ENCODE data around the gene MKLN1. TPM values are rescaled to one million over a fixed set of nuclear protein-coding genes. Genes with fewer than 3 reads are reported as not detected.

The MKLN1 gene
- total RNA-seq, 1 experiment from 2014 or later, result 61.1 TPM

DNA sequence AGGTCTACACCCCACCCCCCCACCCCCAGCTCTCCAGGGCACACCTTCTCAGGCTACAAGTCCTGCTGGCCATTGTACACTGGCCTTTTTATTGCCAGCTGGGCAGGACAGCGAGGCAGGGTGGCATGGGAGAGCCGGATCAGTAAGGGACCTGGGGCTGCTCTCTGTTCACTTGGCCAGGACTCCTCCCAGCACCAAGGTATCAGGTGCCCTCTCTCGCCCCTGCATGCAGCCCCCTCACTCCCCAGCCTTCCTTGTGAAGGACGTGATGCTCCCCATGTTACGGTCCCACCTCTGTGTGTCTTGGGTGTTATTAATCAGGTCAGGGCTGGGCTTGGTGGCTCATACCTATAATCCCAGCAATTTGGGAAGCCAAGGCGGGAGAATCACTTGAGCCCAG, 202.5 kb downstream of the MKLN1 start:
- Histone ChIP-seq H3K9me2 (ENCODE audit: insufficient read depth) (no peaks in the 10 kb centered on the region), H3K4me3 (no peak overlapping the region), H3K4me1 (replicated peaks; ENCODE audit: insufficient read depth) (0 out of 2 replicates have a peak, but pooled peaks cover 7% of the 10 kb centered on the region), H3K27me3 (ENCODE audit: insufficient read depth, low read depth) (no peaks in the 10 kb centered on the region), H3K9me3 (ENCODE audit: insufficient read depth, low read depth) (no peaks in the 10 kb centered on the region), H2AFZ (no peak overlapping the region), H4K20me1 (ENCODE audit: insufficient read depth) (no peaks in the 10 kb centered on the region), H3K27ac (no peak overlapping the region), H3K79me2 (ENCODE audit: low read depth) (peaks cover 69% of the 10 kb centered on the region), H3F3A (ENCODE audit: insufficient read depth, low read depth) (0 out of 2 replicates have a peak, but pooled peaks cover 4% of the 10 kb centered on the region), H3K4me2 (no peak overlapping the region), H3K36me3 (ENCODE audit: low read depth) (no peaks in the 10 kb centered on the region)
- ChIA-PET POLR2A (ENCODE audit: unreplicated experiment) (no interaction called here), CTCF (no interaction called here)
- no peak for DNase-seq
- TF ChIP-seq EZH2 (IDR thresholded peaks at IDR 0.05; ENCODE audit: low read depth), result no peak
- TF ChIP-seq, protein P1, sequence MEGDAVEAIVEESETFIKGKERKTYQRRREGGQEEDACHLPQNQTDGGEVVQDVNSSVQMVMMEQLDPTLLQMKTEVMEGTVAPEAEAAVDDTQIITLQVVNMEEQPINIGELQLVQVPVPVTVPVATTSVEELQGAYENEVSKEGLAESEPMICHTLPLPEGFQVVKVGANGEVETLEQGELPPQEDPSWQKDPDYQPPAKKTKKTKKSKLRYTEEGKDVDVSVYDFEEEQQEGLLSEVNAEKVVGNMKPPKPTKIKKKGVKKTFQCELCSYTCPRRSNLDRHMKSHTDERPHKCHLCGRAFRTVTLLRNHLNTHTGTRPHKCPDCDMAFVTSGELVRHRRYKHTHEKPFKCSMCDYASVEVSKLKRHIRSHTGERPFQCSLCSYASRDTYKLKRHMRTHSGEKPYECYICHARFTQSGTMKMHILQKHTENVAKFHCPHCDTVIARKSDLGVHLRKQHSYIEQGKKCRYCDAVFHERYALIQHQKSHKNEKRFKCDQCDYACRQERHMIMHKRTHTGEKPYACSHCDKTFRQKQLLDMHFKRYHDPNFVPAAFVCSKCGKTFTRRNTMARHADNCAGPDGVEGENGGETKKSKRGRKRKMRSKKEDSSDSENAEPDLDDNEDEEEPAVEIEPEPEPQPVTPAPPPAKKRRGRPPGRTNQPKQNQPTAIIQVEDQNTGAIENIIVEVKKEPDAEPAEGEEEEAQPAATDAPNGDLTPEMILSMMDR (conservative IDR thresholded peaks at IDR 0.05), result no peak
- intact Hi-C loops (cut with micrococcal nuclease; ENCODE audit: unreplicated experiment), result loop anchor here (10.0 kb wide), 1 partner anchor 635 kb away; no protein-coding TSS in a partner anchor
- BruUV-seq (replicated peaks), result no TSS peak

DNA sequence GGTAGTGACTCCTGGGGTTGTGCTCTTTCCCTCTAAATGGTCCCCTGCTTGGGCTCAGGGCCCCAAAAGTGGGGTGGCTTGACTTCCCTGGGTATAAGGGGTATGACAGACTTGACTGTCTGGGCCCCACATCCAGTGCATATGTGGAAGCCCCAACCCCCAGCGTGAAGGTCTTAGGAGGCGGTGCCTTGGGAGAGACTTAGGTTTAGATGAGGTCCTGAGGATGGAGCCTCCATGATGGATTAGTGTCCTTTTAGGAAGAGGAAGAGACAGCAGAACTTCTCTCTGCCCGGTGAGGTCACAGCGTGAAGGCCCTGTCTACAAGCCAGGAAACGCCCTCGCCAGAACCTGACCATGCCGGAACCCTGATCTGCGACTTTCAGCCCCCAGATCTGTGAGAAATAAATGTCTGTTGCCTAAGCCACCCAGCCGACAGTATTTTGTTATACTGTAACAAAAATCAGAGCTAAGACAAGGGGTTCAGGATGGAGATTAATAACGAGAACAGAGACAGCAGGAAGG, 205.0 kb downstream of the MKLN1 start:
- H3K79me2 ChIP-seq (ENCODE audit: low read depth), result peaks cover 72% of the 10 kb centered on the region
- CTCF ChIA-PET, result no interaction called here
- H4K20me1 ChIP-seq (ENCODE audit: insufficient read depth), result no peaks in the 10 kb centered on the region
- BruUV-seq (replicated peaks), result no TSS peak
- no peaks in the 10 kb centered on the region for H3K9me2 ChIP-seq (ENCODE audit: insufficient read depth)
- no peak for DNase-seq
- H3K27ac ChIP-seq, result no peak overlapping the region
- H3K4me1 ChIP-seq (replicated peaks; ENCODE audit: insufficient read depth), result peaks cover 13% of the 10 kb centered on the region
- peaks cover under 1% of the 10 kb centered on the region; the same call in 1 of the 2 replicates for H3K36me3 ChIP-seq (ENCODE audit: low read depth)
- POLR2A ChIA-PET (ENCODE audit: unreplicated experiment), result interaction anchor here (0.6 kb wide), 1 partner anchor 1194 kb away, joined by 3 read pairs; no protein-coding TSS in a partner anchor
- H2AFZ ChIP-seq, result no peak overlapping the region
- TF ChIP-seq, protein P1 (conservative IDR thresholded peaks at IDR 0.05), result no peak
- TF ChIP-seq EZH2 (IDR thresholded peaks at IDR 0.05; ENCODE audit: low read depth), result no peak
- H3F3A ChIP-seq (ENCODE audit: insufficient read depth, low read depth), result peaks cover 6% of the 10 kb centered on the region; the same call in 1 of the 2 replicates
- H3K4me2 ChIP-seq, result no peak overlapping the region
- H3K9me3 ChIP-seq (ENCODE audit: insufficient read depth, low read depth), result no peaks in the 10 kb centered on the region
- no peak overlapping the region for H3K4me3 ChIP-seq
- H3K27me3 ChIP-seq (ENCODE audit: insufficient read depth, low read depth), result no peaks in the 10 kb centered on the region
- intact Hi-C loops (cut with micrococcal nuclease; ENCODE audit: unreplicated experiment), result loop anchor here (10.0 kb wide), 1 partner anchor 638 kb away; no protein-coding TSS in a partner anchor

DNA sequence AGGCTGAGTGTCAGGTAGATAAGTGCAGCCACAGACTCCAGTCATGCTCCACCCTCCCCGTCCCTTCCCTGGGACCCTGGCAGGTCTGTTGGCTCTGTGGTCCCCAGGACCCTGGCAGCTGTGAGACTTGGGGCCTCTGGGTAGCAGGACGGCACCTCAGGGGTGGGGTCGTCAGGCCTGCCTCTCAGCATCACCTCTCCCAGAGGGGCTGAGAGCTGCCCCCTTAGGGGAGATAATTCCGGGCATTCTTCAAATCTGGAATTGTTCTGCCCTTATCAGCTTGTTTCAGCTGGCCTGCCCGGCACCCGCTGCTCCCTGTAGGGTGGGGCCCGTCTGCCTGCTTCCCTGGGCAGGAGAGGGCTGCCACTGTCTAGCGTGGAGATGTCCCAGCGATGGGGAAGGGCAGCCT, 205.5 kb downstream of the MKLN1 start:
- no TSS peak for BruUV-seq (replicated peaks)
- H3K4me2 ChIP-seq, result no peak overlapping the region
- H3K27me3 ChIP-seq (ENCODE audit: insufficient read depth, low read depth), result no peaks in the 10 kb centered on the region
- H3K79me2 ChIP-seq (ENCODE audit: low read depth), result peaks cover 75% of the 10 kb centered on the region
- no peaks in the 10 kb centered on the region for H3K9me3 ChIP-seq (ENCODE audit: insufficient read depth, low read depth)
- H3K4me1 ChIP-seq (replicated peaks; ENCODE audit: insufficient read depth), result peaks cover 18% of the 10 kb centered on the region
- H3K27ac ChIP-seq, result no peak overlapping the region
- no peak for TF ChIP-seq EZH2 (IDR thresholded peaks at IDR 0.05; ENCODE audit: low read depth)
- TF ChIP-seq, protein P1 (conservative IDR thresholded peaks at IDR 0.05), result no peak
- POLR2A ChIA-PET (ENCODE audit: unreplicated experiment), result interaction anchor here (0.6 kb wide), 1 partner anchor 1195 kb away, joined by 3 read pairs; no protein-coding TSS in a partner anchor
- H3K9me2 ChIP-seq (ENCODE audit: insufficient read depth), result no peaks in the 10 kb centered on the region
- H3F3A ChIP-seq (ENCODE audit: insufficient read depth, low read depth), result peaks cover 11% of the 10 kb centered on the region; the same call in 1 of the 2 replicates
- CTCF ChIA-PET, result no interaction called here
- no peak for DNase-seq
- H4K20me1 ChIP-seq (ENCODE audit: insufficient read depth), result no peaks in the 10 kb centered on the region
- intact Hi-C loops (cut with micrococcal nuclease; ENCODE audit: unreplicated experiment), result loop anchor here (10.0 kb wide), 1 partner anchor 638 kb away; no protein-coding TSS in a partner anchor
- H3K4me3 ChIP-seq, result no peak overlapping the region
- no peak overlapping the region for H2AFZ ChIP-seq
- peaks cover 5% of the 10 kb centered on the region; the same call in 1 of the 2 replicates for H3K36me3 ChIP-seq (ENCODE audit: low read depth)
